Measurements from ENCODE around the gene CDKN2B.

- no peak for TF ChIP-seq CHD4 (IDR thresholded peaks at IDR 0.05; ENCODE audit: borderline replicate concordance)
- TF ChIP-seq POLR2A (IDR thresholded peaks at IDR 0.05; ENCODE audit: low read length) = no peak
- no peak for TF ChIP-seq BHLHE40 (IDR thresholded peaks at IDR 0.05; ENCODE audit: low read depth, low read length)
- TF ChIP-seq CTCF (IDR thresholded peaks at IDR 0.05) = no peak
Observed at GRCh38 chr9:22041344-22041743, 32.2 kb upstream of the CDKN2B start.
